NT2/D1 (cell line): Measurements from ENCODE around the gene AHSG.

Experiments used
- SUZ12 ChIP-seq: IDR thresholded peaks from 2 replicates; pipeline ENCODE4 v1.6.1; 2011; ENCODE audit not compliant: insufficient read length, insufficient read depth; ENCODE audit errors: extremely low read depth
- YY1 ChIP-seq: IDR thresholded peaks from 2 replicates; pipeline ENCODE4 v1.6.1; 2011; ENCODE audit not compliant: insufficient read length, insufficient read depth

GRCh38 chr3:186638259-186638658 lies 25.4 kb downstream of the AHSG start:
- TF ChIP-seq YY1 (no peak), SUZ12 (no peak)
